Ureter (tissue), 1 donor: ENCODE data around the gene SLC7A7. TPM values are rescaled to one million over a fixed set of nuclear protein-coding genes. Genes with fewer than 3 reads are reported as not detected.
"Not testable (repeated sequence)": the region's sequence is repeated elsewhere in the genome, so short reads cannot be mapped to it uniquely, and the experiment has no call there.

Experiments
- DNase-seq: peaks from one replicate; pipeline ENCODE4 v3.0.0-alpha.2; 2020; ENCODE audit warnings: low spot score
- total RNA-seq: library from RNA; stranded (reverse); gene quantifications from one replicate; pipeline ENCODE4 v1.2.4, GENCODE V29; 2023
- donor health status: DM: yes; HTN: yes; CAD: no.

The SLC7A7 gene
- total RNA-seq: 10.6 TPM

- DNase-seq: no peak
Measured at GRCh38 chr14:22814941-22815713, at the start of gene SLC7A7. Gene SLC7A7 (minus strand): TSS chr14:22815435. CDS start chr14:22813398, 2,037 bp downstream.

- DNase-seq: no peak
Measured at GRCh38 chr14:22864979-22865378, 49.7 kb upstream of the SLC7A7 start.

GRCh38 chr14:22861651-22862050, 46.4 kb upstream of the SLC7A7 start:
- no peak for DNase-seq

- DNase-seq: not testable (repeated sequence)
Measured at GRCh38 chr14:22860377-22860776, 45.1 kb upstream of the SLC7A7 start.

- DNase-seq: no peak
Measured at GRCh38 chr14:22856428-22856827, 41.2 kb upstream of the SLC7A7 start.

GRCh38 chr14:22854963-22855724, 39.9 kb upstream of the SLC7A7 start:
- DNase-seq: no peak

GRCh38 chr14:22854296-22854695, 39.1 kb upstream of the SLC7A7 start:
- not testable (repeated sequence) for DNase-seq

GRCh38 chr14:22852940-22853767, 37.9 kb upstream of the SLC7A7 start:
- DNase-seq: peak; percentile 95

- no peak for DNase-seq
Measured at GRCh38 chr14:22852599-22852939, 37.3 kb upstream of the SLC7A7 start.

DNA sequence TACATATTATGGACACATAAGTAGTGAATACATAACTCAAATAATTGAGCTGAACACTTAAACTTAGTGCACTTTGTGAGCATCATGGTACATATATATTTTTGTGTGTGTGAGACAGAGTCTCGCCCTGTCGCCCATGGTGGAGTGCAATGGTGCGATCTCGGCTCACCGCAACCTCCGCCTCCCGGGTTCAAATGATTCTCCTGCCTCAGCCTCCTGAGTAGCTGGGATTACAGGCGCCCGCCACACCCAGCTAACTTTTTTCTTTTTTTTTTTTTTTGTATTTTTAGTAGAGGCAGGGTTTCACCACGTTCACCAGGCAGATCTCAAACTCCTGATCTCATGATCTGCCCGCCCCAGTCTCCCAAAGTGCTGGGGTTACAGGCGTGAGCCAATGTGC, 36.9 kb upstream of the SLC7A7 start:
- DNase-seq: not testable (repeated sequence)

GRCh38 chr14:22850944-22851764, 35.9 kb upstream of the SLC7A7 start:
- peak; percentile 90 for DNase-seq

DNA sequence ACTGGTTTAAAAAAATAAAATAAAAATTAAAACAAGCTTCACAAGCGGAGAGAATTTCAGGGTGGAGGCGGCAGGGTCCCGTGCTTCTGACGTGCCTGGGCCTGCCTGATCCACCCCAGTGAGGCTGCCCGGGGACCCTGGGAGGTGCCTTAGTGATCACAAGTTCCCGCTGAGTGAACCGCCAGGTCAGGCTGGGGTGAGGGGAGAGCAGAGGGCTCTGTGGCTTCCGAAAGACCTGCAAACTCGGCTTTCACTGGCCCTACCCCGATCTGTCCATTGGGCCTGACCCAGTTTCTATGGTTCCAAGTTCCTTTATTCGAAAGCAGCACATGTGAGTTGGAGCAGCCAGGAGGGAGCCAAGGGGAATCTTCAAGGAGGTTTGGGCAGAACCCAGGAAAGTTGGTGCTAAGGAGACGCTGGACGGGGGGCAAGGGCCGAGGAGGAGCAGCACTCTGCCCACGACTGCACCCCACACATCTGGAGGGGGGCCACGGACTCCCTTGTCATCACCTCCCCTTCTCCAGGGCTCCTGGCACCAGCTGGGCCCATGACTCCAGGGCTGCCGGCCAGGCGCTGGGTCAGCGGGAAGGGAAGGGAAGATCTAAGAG, 34.1 kb upstream of the SLC7A7 start:
- peak; percentile 84 for DNase-seq

GRCh38 chr14:22848351-22849164, 33.3 kb upstream of the SLC7A7 start:
- peak; percentile 82 for DNase-seq

DNA sequence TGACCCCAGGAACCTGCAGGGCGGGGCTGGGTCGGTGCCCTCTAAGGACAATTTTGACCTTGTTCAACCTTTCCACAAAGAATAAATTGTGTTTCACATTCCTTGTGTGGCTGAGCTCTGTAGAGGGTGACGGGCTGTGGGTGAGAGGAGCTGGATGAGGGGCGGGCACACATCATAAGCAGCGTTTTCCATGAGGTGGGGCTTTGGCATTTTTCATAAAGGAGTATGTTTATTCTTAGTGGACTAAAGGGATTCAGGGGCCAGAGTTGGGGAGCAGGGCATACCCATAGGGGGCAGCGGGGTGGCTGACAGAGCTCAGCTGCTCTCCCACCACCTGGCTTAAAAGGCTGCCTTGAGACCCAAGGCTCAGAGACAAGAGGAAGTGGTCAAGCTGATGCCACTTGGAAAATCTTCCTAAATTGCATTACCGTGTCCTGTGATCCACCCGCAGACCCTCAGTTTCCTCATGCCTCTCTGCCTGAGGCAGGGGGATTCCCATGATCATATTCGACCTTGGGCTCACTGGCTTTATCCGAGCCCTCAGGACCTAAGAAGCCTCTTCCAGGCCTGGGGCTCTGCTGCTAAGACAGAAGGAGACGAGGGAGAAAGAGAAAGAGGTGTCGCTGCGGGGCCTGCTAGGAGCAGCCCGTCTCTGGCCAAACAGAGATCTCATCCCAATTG, 32.6 kb upstream of the SLC7A7 start:
- DNase-seq: no peak

GRCh38 chr14:22846811-22847307, 31.6 kb upstream of the SLC7A7 start:
- no peak for DNase-seq

- no peak for DNase-seq
Measured at GRCh38 chr14:22845821-22846625, 30.8 kb upstream of the SLC7A7 start.

- no peak for DNase-seq
Measured at GRCh38 chr14:22845103-22845394, 29.8 kb upstream of the SLC7A7 start.

- DNase-seq: no peak
Measured at GRCh38 chr14:22844221-22845102, 29.2 kb upstream of the SLC7A7 start.
